Umbilical cord (tissue), 2 donors: ENCODE results near the gene ASTN2. TPM values are rescaled to one million over a fixed set of nuclear protein-coding genes. Genes with fewer than 3 reads are reported as not detected.

Source experiments
- DNase-seq: peaks from one replicate; pipeline ENCODE4 v3.0.0-alpha.2; 2015; ENCODE audit warnings: low spot score
- total RNA-seq: library from RNA; depleted of rRNA; stranded (reverse); fragments of >200 nt; gene quantifications from one replicate; pipeline ENCODE4 v1.2.3, GENCODE V29; 2014; ENCODE audit warnings: low replicate concordance; ENCODE audit not compliant: insufficient read depth

Gene ASTN2
- total RNA-seq, 1 donor from 2014 or later = 7.0 TPM

- no peak for DNase-seq
Observed at GRCh38 chr9:116491219-116491618, 923.6 kb downstream of the ASTN2 start.

GRCh38 chr9:116490321-116490720 lies 924.5 kb downstream of the ASTN2 start:
- DNase-seq = no peak

GRCh38 chr9:116488373-116488772 lies 926.5 kb downstream of the ASTN2 start:
- no peak for DNase-seq

DNA sequence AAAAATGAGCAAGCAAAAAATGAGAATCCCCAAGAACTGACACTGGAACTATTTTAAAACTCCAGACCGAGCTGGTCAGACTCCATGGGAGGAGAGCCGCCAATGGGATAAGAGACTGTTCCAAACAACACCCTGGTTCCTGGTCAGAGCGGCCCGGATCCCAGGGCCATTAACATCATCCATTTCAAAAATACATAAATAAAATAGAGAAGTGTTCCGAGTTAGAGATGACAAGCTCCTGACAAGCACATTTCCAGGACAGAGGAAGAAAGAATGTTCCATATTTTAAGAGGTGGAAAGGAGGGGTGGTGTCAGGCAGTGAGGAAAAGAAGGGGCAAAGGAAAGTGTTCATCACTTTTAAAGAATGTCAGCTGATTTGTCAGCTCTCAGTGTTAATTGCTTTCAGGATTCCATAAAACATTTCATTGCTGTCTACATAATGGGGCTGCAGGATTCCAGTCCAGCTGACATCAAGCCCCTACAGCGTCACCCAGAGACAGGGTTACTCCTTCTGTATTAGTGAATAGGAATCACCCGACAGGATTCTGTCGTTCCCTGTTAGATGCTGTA lies 930.3 kb downstream of the ASTN2 start:
- DNase-seq = no peak

- no peak for DNase-seq
Observed at GRCh38 chr9:116483622-116484491, 931.0 kb downstream of the ASTN2 start.

DNA sequence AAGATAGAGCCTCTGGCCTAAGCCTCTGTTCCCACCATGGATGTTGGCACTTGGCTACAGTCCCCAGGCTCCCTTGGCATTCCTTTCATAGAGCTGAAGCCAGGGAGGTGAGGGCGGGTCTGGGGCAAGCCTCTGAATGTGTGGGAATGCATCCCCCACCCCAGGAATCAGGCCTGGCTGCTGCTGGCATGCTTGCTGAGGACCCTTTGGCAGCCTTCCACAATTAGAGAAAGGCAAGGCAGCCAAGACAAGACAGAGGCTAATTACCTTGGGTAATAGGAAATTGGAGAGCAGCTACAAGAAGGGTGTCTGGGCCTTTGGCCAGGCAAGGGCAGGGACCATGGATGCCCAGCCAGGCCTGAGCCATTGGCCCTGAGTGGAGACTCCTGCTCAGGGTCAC lies 932.1 kb downstream of the ASTN2 start:
- DNase-seq = peak; percentile 76

DNA sequence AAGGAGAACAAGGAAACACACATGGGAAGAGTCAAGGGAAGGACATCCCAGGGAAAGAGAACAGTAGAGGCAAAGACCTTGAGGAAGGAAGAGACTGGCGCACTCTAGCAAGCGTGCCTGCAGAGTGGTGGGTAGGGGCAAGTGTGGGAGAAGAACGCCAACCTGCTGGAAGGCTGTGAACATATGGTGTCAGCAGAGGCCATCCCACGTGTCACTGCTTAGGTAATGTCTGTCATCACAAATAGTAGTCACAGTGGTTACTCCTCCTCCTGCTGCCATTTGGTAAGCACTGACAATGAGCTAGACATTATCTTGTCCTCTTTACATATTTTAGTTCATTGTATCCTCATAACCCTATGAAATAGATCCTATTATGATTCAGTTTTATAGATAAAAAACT lies 934.2 kb downstream of the ASTN2 start:
- DNase-seq = no peak

DNA sequence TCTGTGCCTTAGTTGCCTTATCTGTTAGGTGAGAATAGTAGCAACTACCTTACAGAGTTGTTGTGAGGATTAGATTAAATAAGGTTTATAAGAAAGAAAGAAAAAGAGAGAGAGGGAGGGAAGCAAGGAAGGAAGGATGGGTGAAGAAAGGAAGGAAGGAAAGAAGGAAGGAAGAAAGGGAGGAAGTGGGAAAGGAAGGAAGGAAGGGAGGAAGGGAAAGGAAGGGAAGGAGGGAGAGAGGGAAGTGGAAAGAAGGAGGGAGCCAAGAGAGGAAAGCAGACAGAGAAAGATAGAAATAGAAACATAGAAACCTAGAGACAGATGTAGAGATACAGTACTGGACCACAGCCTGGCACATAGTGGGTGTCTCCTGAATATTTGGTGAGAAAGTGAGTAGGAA lies 934.9 kb downstream of the ASTN2 start:
- DNase-seq = no peak

- DNase-seq = no peak
Observed at GRCh38 chr9:116479056-116479544, 935.8 kb downstream of the ASTN2 start.

GRCh38 chr9:116477584-116478141 lies 937.2 kb downstream of the ASTN2 start:
- DNase-seq = no peak

GRCh38 chr9:116476935-116477381 lies 937.9 kb downstream of the ASTN2 start:
- DNase-seq = peak; percentile 80

DNA sequence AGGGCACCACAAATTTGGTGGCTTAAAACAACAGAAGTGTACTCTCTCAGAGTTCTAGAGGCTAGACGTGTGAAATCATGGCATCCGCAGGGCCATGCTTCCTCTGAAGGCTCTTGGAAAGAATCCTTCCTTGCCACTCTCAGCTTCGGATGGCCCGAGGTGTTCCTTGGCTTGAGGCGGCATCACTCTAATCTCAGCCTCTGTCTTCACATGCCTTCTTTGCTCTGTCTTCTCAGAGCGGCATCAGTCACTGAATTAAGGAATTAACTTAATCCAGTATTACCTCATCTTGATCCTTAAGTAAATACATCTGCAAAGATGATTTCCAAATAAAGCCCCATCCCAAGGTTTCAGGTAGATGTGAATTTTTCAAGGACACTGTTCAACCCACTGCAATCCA lies 938.9 kb downstream of the ASTN2 start:
- DNase-seq = no peak

- DNase-seq = no peak
Observed at GRCh38 chr9:116475201-116475600, 939.7 kb downstream of the ASTN2 start.

GRCh38 chr9:116471944-116472506 lies 942.8 kb downstream of the ASTN2 start:
- DNase-seq = no peak

- DNase-seq = peak; percentile 95
Observed at GRCh38 chr9:116471093-116471906, 943.6 kb downstream of the ASTN2 start.

DNA sequence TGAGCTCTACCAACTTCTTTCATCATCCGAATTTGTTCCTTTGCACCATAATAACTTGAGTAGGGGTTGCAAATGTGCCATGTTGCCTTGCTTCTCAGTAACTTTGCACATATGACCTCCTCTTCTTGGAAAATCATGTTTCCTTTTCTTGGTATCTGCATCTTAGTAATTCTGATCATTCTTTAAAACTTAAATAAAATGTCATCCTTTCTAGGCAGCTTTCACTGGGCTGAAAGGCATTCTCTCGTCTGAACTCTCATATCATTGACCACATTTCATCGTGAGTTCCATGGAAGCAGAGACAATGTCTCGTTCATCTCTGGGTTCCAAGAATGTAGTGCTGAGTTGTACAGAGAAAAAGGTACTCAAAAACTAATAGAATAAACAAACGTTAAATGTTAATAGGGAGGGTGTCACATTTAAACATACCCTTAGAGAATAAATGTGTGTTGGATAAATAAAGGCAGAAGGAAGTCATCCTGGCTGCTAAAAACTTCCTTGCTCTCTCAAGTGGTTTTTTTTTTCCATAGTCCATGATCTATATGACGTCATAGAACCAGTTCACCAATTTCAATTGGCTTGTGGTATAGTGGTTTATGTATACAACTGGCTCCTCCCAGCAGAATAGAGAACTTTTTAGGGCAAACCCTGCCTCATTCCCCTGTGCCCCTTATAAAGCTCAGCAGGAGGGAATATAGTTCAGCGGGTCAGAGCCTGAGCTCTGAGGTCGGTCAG lies 945.9 kb downstream of the ASTN2 start:
- no peak for DNase-seq

DNA sequence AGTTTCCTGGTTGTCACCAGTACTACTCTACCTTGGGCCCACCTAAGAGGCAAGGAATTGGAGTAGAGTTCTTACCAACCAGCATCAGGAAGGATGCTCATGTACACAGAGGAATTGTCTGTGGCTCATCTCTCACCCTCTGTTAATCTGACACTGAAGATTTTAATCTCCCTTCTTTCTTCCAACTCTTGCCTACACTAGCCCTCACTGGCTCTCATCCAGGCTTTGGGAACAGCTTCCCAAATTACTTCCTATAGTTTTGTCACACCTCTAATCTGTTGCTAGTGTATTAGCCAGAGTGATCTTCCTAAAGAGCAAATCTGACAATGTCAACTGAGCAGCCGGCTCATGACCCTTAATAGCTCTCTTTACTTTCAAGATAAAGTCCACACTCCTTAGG lies 946.5 kb downstream of the ASTN2 start:
- DNase-seq = no peak

DNA sequence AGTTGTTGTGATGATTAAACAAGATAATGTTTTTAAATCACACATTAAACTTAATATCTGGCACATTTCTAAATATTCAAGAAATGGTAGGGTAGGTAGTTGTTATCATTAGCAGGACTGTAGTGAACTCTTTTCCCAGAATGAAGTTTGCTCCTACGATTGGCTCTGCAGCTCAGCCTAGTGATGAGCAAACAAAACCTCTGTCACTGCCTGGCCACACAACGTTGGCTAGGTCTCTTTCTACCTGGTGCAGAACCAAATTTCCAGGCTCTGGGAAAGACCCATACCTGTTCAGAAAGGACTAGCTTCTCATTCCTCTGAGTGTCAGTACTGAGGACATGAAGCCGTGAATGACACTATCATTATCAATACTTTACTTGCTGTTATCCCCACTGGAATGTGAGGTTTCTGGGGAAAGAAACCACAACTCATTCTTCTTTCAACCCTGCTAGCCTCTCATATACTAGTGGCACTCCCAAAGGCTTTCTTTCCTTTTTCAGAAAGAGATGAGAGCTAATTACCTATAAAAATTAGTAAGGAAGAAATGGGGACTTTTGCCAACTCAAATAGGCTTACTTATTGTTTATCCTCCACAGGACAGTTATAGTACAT lies 947.0 kb downstream of the ASTN2 start:
- no peak for DNase-seq

DNA sequence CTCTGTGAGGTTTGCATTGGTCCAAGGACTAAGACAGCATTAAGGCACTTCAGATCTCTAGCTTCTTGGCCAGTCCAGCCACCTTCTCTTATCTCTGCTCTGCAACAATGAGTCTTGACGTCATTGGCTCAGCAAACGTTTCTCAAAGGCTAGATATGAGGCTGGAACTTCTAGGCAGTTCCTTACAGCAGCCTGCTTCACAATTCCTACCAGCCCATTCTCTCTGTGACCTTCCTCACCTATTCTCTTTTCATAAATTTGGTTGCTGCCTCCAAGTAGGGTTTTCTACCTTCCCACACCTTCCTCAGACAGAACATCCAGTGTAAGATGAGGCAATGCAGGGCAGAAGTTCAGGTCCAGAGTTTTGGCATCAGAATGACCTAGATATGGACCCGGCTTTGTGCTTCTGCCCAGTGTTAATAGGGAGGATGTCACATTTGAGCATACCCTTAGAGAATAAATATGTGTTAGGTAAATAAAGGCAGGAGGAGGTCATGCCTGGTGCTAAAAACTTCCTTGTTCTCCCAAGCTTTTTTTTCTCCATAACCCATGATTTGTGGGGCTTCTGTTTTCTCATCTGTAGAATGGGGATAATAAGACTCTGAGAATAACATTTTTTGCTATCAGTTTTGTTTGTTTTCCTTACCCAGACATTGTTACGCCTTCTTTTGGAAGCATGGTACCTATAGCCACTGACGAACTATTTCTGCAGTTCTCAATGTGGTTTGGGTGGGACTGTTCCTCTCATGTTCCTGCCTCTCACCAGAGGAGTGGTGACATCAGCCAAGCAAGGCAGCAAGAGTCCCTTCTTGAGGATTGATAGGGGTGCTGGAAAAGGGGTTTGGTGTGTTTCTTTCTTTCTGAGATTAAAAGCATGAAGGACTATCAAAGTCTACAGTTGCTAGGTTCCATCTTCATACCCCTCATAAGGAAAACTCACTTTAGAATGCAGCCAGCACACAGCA lies 948.3 kb downstream of the ASTN2 start:
- DNase-seq = peak; percentile 44
